ENCODE data around the gene ARL6IP5.

- TF ChIP-seq POLR2A (IDR thresholded peaks at IDR 0.05) (peak; percentile 33 to 88), CTCF (IDR thresholded peaks at IDR 0.05) (no peak)
These were observed at the start of gene ARL6IP5 for GRCh38 chr3:69084326-69085167.

Data from adrenal gland (tissue), 5 donors.